BLaER1 (cell line): ENCODE results near the gene ZNF512B.
"Not testable (repeated sequence)": the region's sequence is repeated elsewhere in the genome, so short reads cannot be mapped to it uniquely, and the experiment has no call there.

Experiments used
- H3K27ac ChIP-seq: shearing (Covaris generic); formaldehyde crosslinking; 2 replicates; pipeline ENCODE4 v1.8.1; 2022
- H3K27me3 ChIP-seq: shearing (Covaris generic); formaldehyde crosslinking; 2 replicates; pipeline ENCODE4 v1.8.1; 2022
- H3K36me3 ChIP-seq: shearing (Covaris generic); formaldehyde crosslinking; 2 replicates; pipeline ENCODE4 v1.8.1; 2022
- H3K4me1 ChIP-seq: shearing (Covaris generic); formaldehyde crosslinking; 2 replicates; pipeline ENCODE4 v1.8.1; 2022
- H3K4me2 ChIP-seq: shearing (Covaris generic); formaldehyde crosslinking; 2 replicates; pipeline ENCODE4 v1.8.1; 2022
- H3K4me3 ChIP-seq: shearing (Covaris generic); formaldehyde crosslinking; 2 replicates; pipeline ENCODE4 v1.8.1; 2022
- H3K9ac ChIP-seq: shearing (Covaris generic); formaldehyde crosslinking; 2 replicates; pipeline ENCODE4 v1.8.1; 2022
- H3K9me3 ChIP-seq: shearing (Covaris generic); formaldehyde crosslinking; 2 replicates; pipeline ENCODE4 v1.8.1; 2022
- H4K20me1 ChIP-seq: shearing (Covaris generic); formaldehyde crosslinking; 2 replicates; pipeline ENCODE4 v1.8.1; 2022
- Cebpa-rat ChIP-seq: shearing (Covaris generic); IDR thresholded peaks from 2 replicates; pipeline ENCODE4 v1.8.1; 2022

The ZNF512B gene

DNA sequence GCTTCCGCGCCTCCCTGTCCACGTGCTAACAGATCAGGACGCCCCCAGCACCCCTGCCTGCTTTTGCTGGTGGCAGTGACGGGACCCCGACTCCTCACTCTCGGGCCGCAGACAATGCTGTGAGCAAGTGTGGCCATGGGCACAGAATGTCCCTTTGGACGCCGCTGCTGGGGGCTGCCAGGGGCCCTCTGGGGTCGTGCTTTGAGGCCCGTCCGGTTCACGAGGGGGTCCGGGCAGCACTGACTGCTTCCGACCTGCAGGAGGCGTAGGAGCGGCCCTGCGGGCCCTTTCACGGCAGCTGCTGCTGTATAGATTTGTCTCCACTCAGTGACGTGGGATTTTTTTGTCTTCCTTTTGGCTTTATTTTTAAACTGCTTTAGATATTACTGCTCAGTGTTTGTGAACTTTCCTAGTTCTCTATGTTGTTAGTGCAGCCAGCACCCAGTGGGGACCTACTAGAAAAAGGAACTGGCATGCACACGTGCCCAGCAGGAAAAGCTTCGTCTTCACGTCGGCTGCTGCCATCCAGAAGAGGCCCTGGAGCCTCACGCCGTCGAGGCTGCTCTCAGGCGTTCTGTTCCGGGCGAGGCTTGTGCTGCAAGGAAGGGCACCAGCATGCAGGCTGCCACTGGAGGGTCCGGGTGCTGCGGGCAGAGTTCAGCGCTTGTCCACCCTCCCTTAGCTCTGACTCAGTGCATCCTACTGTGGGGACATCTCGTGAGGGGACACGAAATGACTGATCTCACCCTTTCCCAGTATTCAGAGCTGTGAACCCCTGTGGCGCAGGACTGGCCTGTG lies 35.3 kb downstream of the ZNF512B start:
- H3K4me1 ChIP-seq = peaks cover 52% of the 10 kb centered on the region
- H3K4me3 ChIP-seq = no peak overlapping the region
- peaks cover 99% of the 10 kb centered on the region for H4K20me1 ChIP-seq
- peaks cover 98% of the 10 kb centered on the region for H3K36me3 ChIP-seq
- H3K4me2 ChIP-seq = no peak overlapping the region
- 0 out of 2 replicates have a peak overlapping the region, but pooled peaks have one; percentile 22 for H3K9ac ChIP-seq
- H3K27me3 ChIP-seq = no peaks in the 10 kb centered on the region
- no peaks in the 10 kb centered on the region for H3K9me3 ChIP-seq
- TF ChIP-seq Cebpa-rat = no peak
- H3K27ac ChIP-seq = no peak overlapping the region

DNA sequence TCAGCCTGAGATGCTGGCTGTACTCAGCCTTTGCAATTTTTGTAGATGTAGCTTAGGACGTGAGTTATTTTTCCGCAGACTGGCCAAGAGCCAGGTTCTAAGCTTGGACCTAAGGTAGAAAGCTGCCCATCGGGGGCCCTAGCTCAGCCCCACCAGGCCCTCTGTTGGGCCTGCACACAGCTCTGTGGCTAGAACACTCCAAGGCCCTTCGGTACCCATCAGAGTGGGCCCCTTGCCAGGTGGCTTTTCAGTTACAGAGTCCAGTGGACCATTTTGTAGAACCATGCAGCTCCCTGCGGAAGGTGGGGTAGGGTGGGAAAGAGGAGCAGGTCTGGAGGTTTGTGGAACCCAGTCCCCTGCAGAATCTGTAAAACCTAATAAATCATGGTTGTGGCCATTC lies 36.1 kb downstream of the ZNF512B start:
- peaks cover 55% of the 10 kb centered on the region for H3K4me1 ChIP-seq
- H3K9me3 ChIP-seq = no peaks in the 10 kb centered on the region
- peaks cover 99% of the 10 kb centered on the region for H4K20me1 ChIP-seq
- H3K36me3 ChIP-seq = peaks cover 98% of the 10 kb centered on the region
- no peaks in the 10 kb centered on the region for H3K27me3 ChIP-seq
- no peak overlapping the region for H3K27ac ChIP-seq
- H3K4me2 ChIP-seq = no peak overlapping the region
- H3K9ac ChIP-seq = no peak overlapping the region
- no peak overlapping the region for H3K4me3 ChIP-seq
- no peak for TF ChIP-seq Cebpa-rat

DNA sequence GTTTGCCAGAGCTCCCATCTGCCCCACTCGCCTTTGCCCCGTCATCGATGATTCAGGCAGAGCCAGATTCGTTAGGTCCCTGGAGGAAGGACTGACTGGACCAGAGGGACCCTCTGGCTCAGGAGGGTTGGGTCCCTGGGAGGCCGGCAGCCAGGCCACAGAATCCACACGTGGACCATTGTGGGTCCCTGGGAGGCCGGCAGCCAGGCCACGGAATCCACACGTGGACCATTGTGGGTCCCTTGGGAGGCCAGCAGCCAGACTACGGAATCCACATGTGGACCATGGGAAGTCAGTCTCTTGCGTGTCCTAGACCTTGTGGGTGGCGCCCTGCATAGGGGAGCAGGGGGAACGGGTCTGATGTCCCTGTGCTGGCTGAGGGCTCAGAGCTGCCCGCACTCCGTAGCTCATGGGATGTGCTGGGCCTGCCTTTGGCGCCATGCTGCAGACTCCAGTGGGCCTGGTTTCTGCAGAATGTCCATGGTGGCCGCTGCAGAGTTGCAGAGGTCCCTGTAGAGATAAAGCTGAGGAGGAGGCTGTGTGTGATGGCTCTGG lies 37.0 kb downstream of the ZNF512B start:
- Histone ChIP-seq H3K9ac (no peak overlapping the region), H3K36me3 (peaks cover 99% of the 10 kb centered on the region), H3K4me2 (no peak overlapping the region), H3K9me3 (no peaks in the 10 kb centered on the region), H3K4me3 (no peak overlapping the region), H3K27me3 (no peaks in the 10 kb centered on the region), H3K27ac (0 out of 2 replicates have a peak overlapping the region, but pooled peaks have one; percentile 13), H4K20me1 (peaks cover 100% of the 10 kb centered on the region), H3K4me1 (peaks cover 57% of the 10 kb centered on the region)
- TF ChIP-seq Cebpa-rat = no peak

DNA sequence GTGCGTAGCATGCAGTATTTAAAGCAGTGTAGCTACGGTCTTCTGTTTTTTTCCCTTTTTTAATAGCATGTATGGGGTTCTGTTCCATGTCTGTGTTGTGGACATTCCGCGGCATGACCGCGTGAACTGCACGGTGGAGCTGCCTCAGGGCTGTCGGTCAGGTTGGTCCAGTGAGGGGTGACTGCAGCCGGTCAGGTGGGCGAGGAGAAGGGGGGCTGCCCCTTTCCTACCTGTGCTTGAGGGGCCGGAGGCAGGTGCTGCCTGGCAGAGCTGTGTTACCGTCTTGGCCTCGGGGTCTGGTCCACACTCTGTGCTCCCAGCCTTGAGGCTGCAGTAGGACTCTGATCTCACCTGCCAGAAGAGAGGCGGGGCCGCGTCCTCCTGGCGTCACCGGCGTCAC lies 38.0 kb downstream of the ZNF512B start:
- Histone ChIP-seq H3K36me3 (peaks cover 97% of the 10 kb centered on the region), H3K27me3 (no peaks in the 10 kb centered on the region), H3K4me1 (peaks cover 67% of the 10 kb centered on the region), H3K27ac (peak overlapping the region; percentile 76; the same call in 1 of the 2 replicates), H3K9ac (no peak overlapping the region), H4K20me1 (peaks cover 100% of the 10 kb centered on the region), H3K4me3 (no peak overlapping the region), H3K9me3 (no peaks in the 10 kb centered on the region), H3K4me2 (peak overlapping the region; percentile 71; the same call in 1 of the 2 replicates)
- no peak for TF ChIP-seq Cebpa-rat

DNA sequence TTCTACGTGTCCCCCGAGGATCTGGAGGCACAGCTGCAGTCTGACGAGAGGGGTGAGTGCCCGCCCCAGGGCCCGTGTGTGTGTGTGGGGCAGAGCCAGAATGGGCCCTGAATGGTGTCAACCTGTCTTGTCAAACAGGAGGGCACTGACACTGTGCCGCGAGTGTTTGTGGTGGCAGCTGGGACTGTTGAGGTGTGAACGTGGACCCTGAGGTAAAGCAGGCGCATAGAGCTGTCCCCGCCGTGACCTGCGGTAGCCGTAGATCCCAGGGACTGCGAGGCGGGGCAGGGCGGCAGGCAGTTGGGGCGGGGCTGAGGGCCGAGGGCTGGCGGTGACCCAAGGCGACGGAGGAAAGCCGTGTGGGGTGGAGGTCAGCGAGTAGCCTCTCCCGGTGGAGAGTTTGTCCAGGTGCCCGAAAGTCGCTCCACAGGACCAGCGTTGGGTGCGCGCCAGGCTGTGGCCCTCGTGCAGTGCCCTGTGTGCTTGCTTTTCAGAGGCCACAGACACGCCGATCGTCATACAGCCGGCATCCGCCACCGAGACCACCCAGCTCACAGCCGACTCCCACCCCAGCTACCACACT lies 38.7 kb downstream of the ZNF512B start:
- no peaks in the 10 kb centered on the region for H3K27me3 ChIP-seq
- no peak for TF ChIP-seq Cebpa-rat
- peaks cover 67% of the 10 kb centered on the region for H3K4me1 ChIP-seq
- no peak overlapping the region for H3K4me3 ChIP-seq
- H3K4me2 ChIP-seq = peak overlapping the region; percentile 71
- H3K27ac ChIP-seq = peak overlapping the region; percentile 76
- H4K20me1 ChIP-seq = peaks cover 100% of the 10 kb centered on the region
- no peaks in the 10 kb centered on the region for H3K9me3 ChIP-seq
- peaks cover 97% of the 10 kb centered on the region for H3K36me3 ChIP-seq
- H3K9ac ChIP-seq = peak overlapping the region; percentile 49; the same call in 1 of the 2 replicates

DNA sequence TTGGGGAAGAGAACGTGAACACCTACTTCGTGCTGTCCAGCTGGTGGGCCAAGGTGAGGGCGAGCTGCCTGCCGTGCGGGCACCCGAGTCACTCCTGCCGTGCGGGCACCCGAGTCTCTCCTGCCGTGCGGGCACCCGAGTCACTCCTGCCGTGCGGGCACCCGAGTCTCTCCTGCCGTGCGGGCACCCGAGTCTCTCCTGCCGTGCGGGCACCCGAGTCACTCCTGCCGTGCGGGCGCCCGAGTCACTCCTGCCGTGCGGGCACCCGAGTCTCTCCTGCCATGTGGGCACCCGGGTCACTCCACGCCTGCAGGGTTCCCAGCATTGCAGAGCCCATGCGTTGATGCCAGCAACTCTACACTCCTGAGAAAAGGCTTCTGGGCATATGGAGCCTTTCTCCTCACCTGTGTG lies 40.3 kb downstream of the ZNF512B start:
- not testable (repeated sequence) for H3K9ac ChIP-seq
- peaks cover 100% of the 10 kb centered on the region for H4K20me1 ChIP-seq

DNA sequence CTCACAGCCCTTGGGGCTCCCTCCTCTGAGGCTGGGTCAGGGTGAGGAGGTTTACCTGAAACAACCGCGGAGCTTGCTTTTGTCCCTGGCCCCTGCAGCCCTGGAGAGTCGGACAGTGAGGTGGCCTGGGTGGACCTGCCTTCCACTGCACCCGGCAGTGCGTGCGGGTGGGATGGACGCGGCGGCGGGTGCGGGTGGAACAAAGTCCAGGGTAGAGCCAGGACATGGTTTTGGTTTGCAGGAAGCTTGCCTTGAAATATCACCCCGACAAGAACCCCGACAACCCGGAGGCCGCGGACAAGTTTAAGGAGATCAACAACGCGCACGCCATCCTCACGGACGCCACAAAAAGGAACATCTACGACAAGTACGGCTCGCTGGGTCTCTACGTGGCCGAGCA lies 40.7 kb downstream of the ZNF512B start:
- H3K4me2 ChIP-seq = no peak overlapping the region
- no peak overlapping the region for H3K9ac ChIP-seq
- H3K9me3 ChIP-seq = no peaks in the 10 kb centered on the region
- no peak overlapping the region for H3K27ac ChIP-seq
- no peak overlapping the region for H3K4me3 ChIP-seq
- no peak for TF ChIP-seq Cebpa-rat
- peaks cover 100% of the 10 kb centered on the region for H4K20me1 ChIP-seq
- H3K36me3 ChIP-seq = peaks cover 78% of the 10 kb centered on the region
- peaks cover 72% of the 10 kb centered on the region for H3K4me1 ChIP-seq
- H3K27me3 ChIP-seq = no peaks in the 10 kb centered on the region

More for the DNA sequence above, 40.3 kb downstream of the ZNF512B start:
- H3K27ac ChIP-seq = peak overlapping the region; percentile 76; the same call in 1 of the 2 replicates
- not testable (repeated sequence) for H3K27me3 ChIP-seq, H3K9me3 ChIP-seq, H3K4me3 ChIP-seq
- peak overlapping the region; percentile 71; the same call in 1 of the 2 replicates for H3K4me2 ChIP-seq
- peaks cover 82% of the 10 kb centered on the region for H3K36me3 ChIP-seq
- peaks cover 68% of the 10 kb centered on the region for H3K4me1 ChIP-seq

DNA sequence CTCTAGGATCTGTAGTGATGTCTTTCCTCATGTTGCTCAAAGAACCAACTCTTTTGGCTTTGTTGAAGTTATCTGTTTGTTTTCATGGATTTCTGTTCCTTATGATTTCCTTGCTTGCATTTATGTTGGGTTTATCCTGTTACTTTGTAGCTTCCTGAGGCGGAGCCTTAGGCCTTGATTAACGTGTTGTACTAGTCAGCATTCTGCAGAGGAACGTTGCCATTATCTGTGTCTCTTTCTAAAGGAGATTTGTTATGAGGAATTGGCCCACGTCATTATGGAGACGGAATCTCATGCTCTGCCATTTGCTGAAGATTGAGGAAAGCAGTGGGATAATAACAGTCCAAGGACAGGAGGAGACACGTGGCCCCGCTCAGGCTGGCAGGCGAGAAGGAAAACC lies 43.4 kb downstream of the ZNF512B start:
- no peak overlapping the region for H3K4me3 ChIP-seq
- peaks cover 81% of the 10 kb centered on the region for H3K4me1 ChIP-seq
- no peak overlapping the region for H3K27ac ChIP-seq
- H3K9ac ChIP-seq = no peak overlapping the region
- no peaks in the 10 kb centered on the region for H3K27me3 ChIP-seq
- TF ChIP-seq Cebpa-rat = no peak
- H3K9me3 ChIP-seq = no peaks in the 10 kb centered on the region
- peaks cover 100% of the 10 kb centered on the region for H4K20me1 ChIP-seq
- peaks cover 63% of the 10 kb centered on the region for H3K36me3 ChIP-seq
- peak overlapping the region; percentile 75 for H3K4me2 ChIP-seq

DNA sequence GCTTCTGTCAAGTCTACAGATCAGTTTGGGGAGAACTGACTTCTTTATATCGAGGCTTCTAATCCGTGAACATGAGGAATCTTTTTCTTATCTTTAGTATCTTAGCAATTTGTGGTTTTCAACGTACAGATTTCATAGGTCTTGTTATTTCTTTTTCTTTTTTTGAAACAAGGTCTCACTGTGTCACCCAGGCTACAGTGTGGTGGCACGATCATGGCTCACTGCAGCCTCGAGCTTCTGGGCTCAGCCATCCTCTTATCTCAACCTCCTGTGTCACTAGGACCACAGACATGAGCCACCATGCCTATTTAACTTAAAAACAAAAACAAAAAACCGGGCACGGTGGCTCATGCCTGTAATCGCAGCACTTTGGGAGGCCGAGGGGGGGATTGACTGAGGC lies 45.5 kb downstream of the ZNF512B start:
- Histone ChIP-seq H3K4me1 (peaks cover 61% of the 10 kb centered on the region), H3K4me3 (no peak overlapping the region), H3K27me3 (no peaks in the 10 kb centered on the region), H3K27ac (peak overlapping the region; percentile 12), H4K20me1 (peaks cover 100% of the 10 kb centered on the region), H3K36me3 (peaks cover 62% of the 10 kb centered on the region), H3K9me3 (no peaks in the 10 kb centered on the region), H3K4me2 (peak overlapping the region; percentile 75), H3K9ac (peak overlapping the region; percentile 39)
- TF ChIP-seq Cebpa-rat = no peak

DNA sequence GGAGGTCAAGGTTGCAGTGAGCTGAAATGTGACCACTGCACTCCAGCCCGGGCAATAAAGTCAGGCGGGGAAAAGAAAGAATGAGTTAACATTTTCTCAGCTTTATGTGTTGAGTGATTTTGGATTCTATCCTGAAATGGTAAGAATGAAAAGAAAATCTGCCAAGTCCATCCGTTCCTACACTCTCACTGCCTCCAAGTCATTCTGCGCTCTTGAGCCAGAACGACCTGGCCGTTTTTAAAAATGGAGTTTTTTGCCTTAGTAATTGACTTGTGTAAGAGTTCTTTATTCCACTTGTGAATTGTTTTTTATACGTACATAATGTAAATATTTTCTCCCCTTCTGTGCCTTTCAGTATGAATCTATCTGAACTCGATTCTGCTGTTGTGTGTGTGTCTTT lies 46.1 kb downstream of the ZNF512B start:
- peaks cover 62% of the 10 kb centered on the region for H3K36me3 ChIP-seq
- no peak for TF ChIP-seq Cebpa-rat
- H3K4me1 ChIP-seq = peaks cover 62% of the 10 kb centered on the region
- peaks cover 100% of the 10 kb centered on the region for H4K20me1 ChIP-seq
- peak overlapping the region; percentile 39 for H3K9ac ChIP-seq
- no peaks in the 10 kb centered on the region for H3K27me3 ChIP-seq
- H3K27ac ChIP-seq = peak overlapping the region; percentile 12; the same call in 1 of the 2 replicates
- H3K9me3 ChIP-seq = no peaks in the 10 kb centered on the region
- no peak overlapping the region for H3K4me3 ChIP-seq
- peak overlapping the region; percentile 75 for H3K4me2 ChIP-seq
